ENCODE results near the gene KLHL13. TPM values are rescaled to one million over a fixed set of nuclear protein-coding genes. Genes with fewer than 3 reads are reported as not detected.

The KLHL13 gene
- total and polyA plus RNA-seq, 2 of the 8 experiments (the other 6 are each of a cell fraction or from before 2014, with no cell fraction given) = 6.4 to 12.8 TPM

GRCh38 chrX:117936118-117936517, 180.5 kb downstream of the KLHL13 start:
- FAIRE-seq = no peak
- H3K14ac ChIP-seq (ENCODE audit: insufficient read length) = no peak overlapping the region
- H3K4me1 ChIP-seq (replicated peaks in 1 of 4; ENCODE audit: control insufficient read depth in 3 of 4, insufficient read depth in 4 of 4, low read length in 3 of 4) = no peaks in the 10 kb centered on the region
- H3K4me2 ChIP-seq (ENCODE audit: insufficient read depth in 1 of 2, low read depth in 2 of 2, low read length in 2 of 2) = no peak overlapping the region
- H4K8ac ChIP-seq (ENCODE audit: extremely low read depth, insufficient read depth, low read length) = no peak overlapping the region
- no peak overlapping the region for H3K56ac ChIP-seq (replicated peaks; ENCODE audit: insufficient read length, low read depth, low read length)
- H4K5ac ChIP-seq (ENCODE audit: insufficient read length, low read depth, low read length) = no peak overlapping the region
- H2BK5ac ChIP-seq (ENCODE audit: low read depth, low read length) = no peak overlapping the region
- no peaks in the 10 kb centered on the region for H3K9me3 ChIP-seq (ENCODE audit: insufficient read depth in 2 of 2, low read depth in 1 of 2, low read length in 1 of 2)
- no peaks in the 10 kb centered on the region for H3K27me3 ChIP-seq (replicated peaks in 1 of 4; ENCODE audit: control insufficient read depth in 3 of 4, extremely low read depth in 1 of 4, insufficient read depth in 3 of 4, low read length in 3 of 4)
- H2AK5ac ChIP-seq (ENCODE audit: low read depth, low read length) = no peak overlapping the region
- no peak overlapping the region for H2BK20ac ChIP-seq (ENCODE audit: low read length)
- H3K9ac ChIP-seq (replicated peaks in 1 of 4; ENCODE audit: extremely low read depth in 1 of 4, low read depth in 3 of 4, low read length in 3 of 4) = no peak overlapping the region
- no peaks in the 10 kb centered on the region for H3K79me1 ChIP-seq (ENCODE audit: low read depth, low read length)
- H3K23me2 ChIP-seq (ENCODE audit: low read depth, low read length) = no peaks in the 10 kb centered on the region
- no peak overlapping the region for H3K23ac ChIP-seq (ENCODE audit: insufficient read length)
- no peak overlapping the region for H3K27ac ChIP-seq (ENCODE audit: low read depth, low read length)
- H3K36me3 ChIP-seq (ENCODE audit: control insufficient read depth in 2 of 4, insufficient read depth in 4 of 4, low read length in 3 of 4) = no peaks in the 10 kb centered on the region
- H4K91ac ChIP-seq (replicated peaks; ENCODE audit: insufficient read length, low read length) = no peak overlapping the region
- TF ChIP-seq KDM1A (IDR thresholded peaks at IDR 0.05; ENCODE audit: borderline replicate concordance, low read length) (no peak), CHD2 (IDR thresholded peaks at IDR 0.05; ENCODE audit: low read length) (no peak), BCL11A (IDR thresholded peaks at IDR 0.05; ENCODE audit: low read depth in 2 of 2, low read length in 2 of 2) (no peak), YY1 (IDR thresholded peaks at IDR 0.05; ENCODE audit: low read depth, low read length) (no peak), TBP (IDR thresholded peaks at IDR 0.05; ENCODE audit: low read depth, low read length) (no peak), CTCF (IDR thresholded peaks at IDR 0.05; ENCODE audit: control extremely low read depth in 1 of 3, insufficient read depth in 1 of 3, low read depth in 1 of 3, low read length in 3 of 3) (no peak), JUND (IDR thresholded peaks at IDR 0.05; ENCODE audit: low read length) (no peak), RBBP5 (IDR thresholded peaks at IDR 0.05; ENCODE audit: borderline replicate concordance, low read depth, low read length) (no peak)
- TF ChIP-seq, protein P1, sequence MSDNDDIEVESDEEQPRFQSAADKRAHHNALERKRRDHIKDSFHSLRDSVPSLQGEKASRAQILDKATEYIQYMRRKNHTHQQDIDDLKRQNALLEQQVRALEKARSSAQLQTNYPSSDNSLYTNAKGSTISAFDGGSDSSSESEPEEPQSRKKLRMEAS (IDR thresholded peaks at IDR 0.05) = no peak
- no peak overlapping the region for H2AFZ ChIP-seq (ENCODE audit: low read length)
- POLR2A ChIA-PET (ENCODE audit: partially characterized antibody) = no interaction called here
- CTCF ChIA-PET (ENCODE audit: partially characterized antibody) = no interaction called here
- H3K4me3 ChIP-seq (ENCODE audit: extremely low read depth in 1 of 4, insufficient read depth in 2 of 4, low read depth in 3 of 4, low read length in 4 of 4) = no peak overlapping the region
- no peak overlapping the region for H3K4ac ChIP-seq (replicated peaks; ENCODE audit: insufficient read length, low read depth, low read length)
- no peak overlapping the region for H2BK12ac ChIP-seq (ENCODE audit: low read depth, low read length)
- H2BK120ac ChIP-seq (replicated peaks; ENCODE audit: low read depth, low read length) = no peak overlapping the region
- H3K79me2 ChIP-seq (ENCODE audit: control insufficient read depth in 1 of 2, insufficient read depth in 2 of 2, low read length in 2 of 2) = no peaks in the 10 kb centered on the region
- H4K20me1 ChIP-seq (replicated peaks in 1 of 2; ENCODE audit: control insufficient read depth in 1 of 2, insufficient read depth in 2 of 2, low read length in 2 of 2) = no peaks in the 10 kb centered on the region
- no peak overlapping the region for H3K18ac ChIP-seq (ENCODE audit: extremely low read depth, low read length)
- WGBS, 2 experiments (ENCODE audit: extremely low coverage in 1 of 2, insufficient coverage in 1 of 2, insufficient read length in 1 of 2, insufficient replicate concordance in 2 of 2, low coverage in 1 of 2, low lambda C conversion rate in 2 of 2, missing lambda C conversion rate in 1 of 2) = 90% methylated on average over 2 of the region's 2 CpGs; no CpG with 5 or more reads in 1 of the 2 experiments
- no peak overlapping the region for H2BK15ac ChIP-seq (ENCODE audit: low read length)
- no peak for DNase-seq (ENCODE audit: low read depth in 1 of 2, low spot score in 2 of 2)

All from H1 (cell line).